Femur (tissue), 1 donor: ENCODE data around the gene SPATA6L.

Experiments used
- DNase-seq: peaks from one replicate; pipeline ENCODE4 v3.0.0-alpha.2; 2017

The SPATA6L gene

GRCh38 chr9:4548811-4549725 lies 117.2 kb downstream of the SPATA6L start:
- peak; percentile 30 for DNase-seq
